Common myeloid progenitor, CD34-positive (primary cell): ENCODE results near the gene NDUFV3. TPM values are rescaled to one million over a fixed set of nuclear protein-coding genes. Genes with fewer than 3 reads are reported as not detected.
A peak's percentile ranks its signal among the peaks of the same experiment; 100 is the strongest.

Source experiments
- CTCF ChIA-PET: fragments of 350-600 bp; sonication (Branson Sonifier 250); formaldehyde crosslinking; loops from one replicate; lab custom pipeline; 2021; ENCODE audit warnings: antibody characterized with exemption; lab: Charles Lee
- POLR2A ChIA-PET: fragments of 350-600 bp; sonication (Branson Sonifier 250); formaldehyde crosslinking; loops from one replicate; lab custom pipeline; 2021; ENCODE audit warnings: antibody characterized with exemption; lab: Charles Lee
- DNase-seq, 3 donors: peaks; one replicate each; pipeline versions ENCODE4 v3.0.0 to v3.0.0-alpha.2; 2013
- H3K27ac ChIP-seq, 2 experiments: 1 replicate in 1 of 2; 2 replicates in 1 of 2; pipeline ENCODE4 v1.7.0; 2013; ENCODE audit warnings: inconsistent platforms in 2 of 2, low read length in 2 of 2, mild to moderate bottlenecking in 2 of 2, low read depth in 1 of 2, moderate library complexity in 1 of 2; ENCODE audit not compliant: severe bottlenecking in 2 of 2, insufficient read depth in 1 of 2, poor library complexity in 1 of 2
- H3K27me3 ChIP-seq, 5 experiments: replicated peaks in 2 of 5; 1 replicate in 3 of 5; 2 replicates in 2 of 5; pipeline versions ENCODE4 v1.6.1 to v1.7.0; 2013; ENCODE audit warnings: low read length in 4 of 5, mild to moderate bottlenecking in 2 of 5, moderate library complexity in 2 of 5, inconsistent platforms in 1 of 5; ENCODE audit not compliant: insufficient read depth in 5 of 5, control insufficient read depth in 4 of 5
- H3K36me3 ChIP-seq, 4 experiments: 1 replicate in 2 of 4; 2 replicates in 2 of 4; pipeline versions ENCODE4 v1.6.1 to v1.7.0; 2013; ENCODE audit warnings: low read length in 3 of 4, control low read depth in 1 of 4, mild to moderate bottlenecking in 1 of 4; ENCODE audit not compliant: control insufficient read depth in 4 of 4, insufficient read depth in 4 of 4
- H3K4me1 ChIP-seq, 4 experiments: 1 replicate in 3 of 4; 2 replicates in 1 of 4; pipeline versions ENCODE4 v1.6.1 to v1.7.1; 2013; ENCODE audit warnings: low read length in 3 of 4, mild to moderate bottlenecking in 3 of 4, control low read depth in 1 of 4, inconsistent platforms in 1 of 4, moderate library complexity in 1 of 4; ENCODE audit not compliant: control insufficient read depth in 4 of 4, insufficient read depth in 4 of 4; ENCODE audit errors: control extremely low read depth in 1 of 4
- H3K4me3 ChIP-seq, 7 experiments: 1 replicate in 4 of 7; 2 replicates in 3 of 7; pipeline versions ENCODE4 v1.5.1 to v1.7.0; 2013; ENCODE audit warnings: mild to moderate bottlenecking in 7 of 7, low read length in 6 of 7, moderate library complexity in 6 of 7, inconsistent platforms in 2 of 7, low read depth in 2 of 7, control low read depth in 1 of 7; ENCODE audit not compliant: insufficient read depth in 4 of 7, control insufficient read depth in 1 of 7; ENCODE audit errors: extremely low read depth in 1 of 7
- H3K9me3 ChIP-seq, 5 experiments: 1 replicate in 4 of 5; 2 replicates in 1 of 5; pipeline versions ENCODE4 v1.6.1 to v1.7.1; 2013; ENCODE audit warnings: low read length in 4 of 5, mild to moderate bottlenecking in 2 of 5, inconsistent platforms in 1 of 5, low read depth in 1 of 5, moderate library complexity in 1 of 5; ENCODE audit not compliant: control insufficient read depth in 4 of 5, insufficient read depth in 2 of 5; ENCODE audit errors: control extremely low read depth in 1 of 5
- WGBS: methylation state at CpG from one replicate; pipeline ENCODE4 v1.1.5; 2013; ENCODE audit not compliant: insufficient coverage; 5-methylcytosine and 5-hydroxymethylcytosine counted together
- polyA plus RNA-seq: library from polyadenylated mRNA; unstranded; fragments of 120-200 nt; gene quantifications from one replicate; pipeline ENCODE4 v1.2.1, GENCODE V29; 2013

The NDUFV3 gene
- 25.5 TPM for polyA plus RNA-seq

GRCh38 chr21:42892931-42893755, at the start of gene NDUFV3:
Gene NDUFV3, plus strand, starts transcription at chr21:42893309. Its CDS starts 25 bp downstream, at chr21:42893334.
- 0% methylated on average over 62 of the region's 87 CpGs for WGBS
- peak within 1 kb of the TSS; percentile 82 to 92 for H3K27ac ChIP-seq
- H3K9me3 ChIP-seq: no peaks in the 10 kb centered on the region
- peaks cover 0 to 18% (median 9%) of the 10 kb centered on the region in 4 experiments for H3K4me1 ChIP-seq
- H3K4me3 ChIP-seq: peak within 1 kb of the TSS; percentile 79 to 95 (median 93)
- POLR2A ChIA-PET: interaction anchor here (0.5 to 1.4 kb wide), 5 partner anchors 13 to 81 kb away, joined by 3 to 5 read pairs (median 3); partner anchors contain the start of genes PKNOX1 and WDR4
- CTCF ChIA-PET: interaction anchor here (1.2 to 1.5 kb wide), 2 partner anchors 9 to 12 kb away, joined by 3 to 4 read pairs; no protein-coding TSS in a partner anchor
- H3K27me3 ChIP-seq: no peaks in the 10 kb centered on the region
- DNase-seq: peak; percentile 97 to 99 (median 99)
- H3K36me3 ChIP-seq: peaks cover 4 to 14% (median 11%) of the 10 kb centered on the region in 4 experiments

GRCh38 chr21:42844411-42845113, 48.5 kb upstream of the NDUFV3 start:
- POLR2A ChIA-PET: no interaction called here
- peaks cover 13 to 86% (median 58%) of the 10 kb centered on the region in 4 experiments for H3K36me3 ChIP-seq
- H3K27ac ChIP-seq: no peak overlapping the region
- CTCF ChIA-PET: interaction anchor here (0.7 to 1.3 kb wide), 3 partner anchors 9 to 10 kb away, joined by 3 read pairs; no protein-coding TSS in a partner anchor
- H3K4me1 ChIP-seq: peaks cover 0 to 1% (median 0%) of the 10 kb centered on the region in 4 experiments
- DNase-seq: no peak
- H3K9me3 ChIP-seq: no peaks in the 10 kb centered on the region
- no peak overlapping the region for H3K4me3 ChIP-seq
- 90% methylated on average over 19 of the region's 22 CpGs for WGBS
- no peaks in the 10 kb centered on the region for H3K27me3 ChIP-seq

GRCh38 chr21:42845296-42845965, 47.7 kb upstream of the NDUFV3 start:
- POLR2A ChIA-PET: no interaction called here
- no peak overlapping the region for H3K4me3 ChIP-seq
- 88% methylated on average over 14 of the region's 21 CpGs for WGBS
- peaks cover 12 to 87% (median 58%) of the 10 kb centered on the region in 4 experiments for H3K36me3 ChIP-seq
- no peak overlapping the region for H3K27ac ChIP-seq
- H3K9me3 ChIP-seq: no peaks in the 10 kb centered on the region
- no peaks in the 10 kb centered on the region for H3K4me1 ChIP-seq
- no peak for DNase-seq
- CTCF ChIA-PET: interaction anchor here (0.7 kb wide), 1 partner anchor 10 kb away, joined by 3 read pairs; no protein-coding TSS in a partner anchor
- H3K27me3 ChIP-seq: no peaks in the 10 kb centered on the region

GRCh38 chr21:42846221-42846620, 46.9 kb upstream of the NDUFV3 start:
- WGBS: 97% methylated on average over 9 of the region's 10 CpGs
- Histone ChIP-seq H3K27me3 (no peaks in the 10 kb centered on the region), H3K4me1 (peaks cover 0 to 4% (median 2%) of the 10 kb centered on the region in 4 experiments), H3K9me3 (no peaks in the 10 kb centered on the region), H3K36me3 (peaks cover 5 to 87% (median 53%) of the 10 kb centered on the region in 4 experiments), H3K4me3 (no peak overlapping the region), H3K27ac (no peak overlapping the region)
- no peak for DNase-seq
- CTCF ChIA-PET: no interaction called here
- POLR2A ChIA-PET: no interaction called here

- Histone ChIP-seq H3K36me3 (peaks cover 5 to 88% (median 58%) of the 10 kb centered on the region in 4 experiments), H3K9me3 (no peaks in the 10 kb centered on the region), H3K27ac (no peak overlapping the region), H3K4me1 (peaks cover 0 to 4% (median 2%) of the 10 kb centered on the region in 4 experiments), H3K4me3 (no peak overlapping the region), H3K27me3 (no peaks in the 10 kb centered on the region)
- ChIA-PET POLR2A (no interaction called here), CTCF (no interaction called here)
- WGBS: 92% methylated on average over 18 of the region's 18 CpGs
- no peak for DNase-seq
Measured at GRCh38 chr21:42847051-42847707, 45.9 kb upstream of the NDUFV3 start.

GRCh38 chr21:42847726-42848125, 45.4 kb upstream of the NDUFV3 start:
- Histone ChIP-seq H3K9me3 (no peaks in the 10 kb centered on the region), H3K27me3 (no peaks in the 10 kb centered on the region), H3K36me3 (peaks cover 5 to 87% (median 57%) of the 10 kb centered on the region in 4 experiments), H3K27ac (no peak overlapping the region), H3K4me1 (peaks cover 0 to 4% (median 2%) of the 10 kb centered on the region in 4 experiments), H3K4me3 (no peak overlapping the region)
- 100% methylated on average over 4 of the region's 4 CpGs for WGBS
- POLR2A ChIA-PET: no interaction called here
- CTCF ChIA-PET: no interaction called here
- DNase-seq: no peak
